ENCODE results near the gene TAS2R9. TPM values are rescaled to one million over a fixed set of nuclear protein-coding genes. Genes with fewer than 3 reads are reported as not detected.
"Not testable (repeated sequence)": the region's sequence is repeated elsewhere in the genome, so short reads cannot be mapped to it uniquely, and the experiment has no call there.

TAS2R9 gene
- total and polyA plus RNA-seq, 9 donors, result not detected

DNA sequence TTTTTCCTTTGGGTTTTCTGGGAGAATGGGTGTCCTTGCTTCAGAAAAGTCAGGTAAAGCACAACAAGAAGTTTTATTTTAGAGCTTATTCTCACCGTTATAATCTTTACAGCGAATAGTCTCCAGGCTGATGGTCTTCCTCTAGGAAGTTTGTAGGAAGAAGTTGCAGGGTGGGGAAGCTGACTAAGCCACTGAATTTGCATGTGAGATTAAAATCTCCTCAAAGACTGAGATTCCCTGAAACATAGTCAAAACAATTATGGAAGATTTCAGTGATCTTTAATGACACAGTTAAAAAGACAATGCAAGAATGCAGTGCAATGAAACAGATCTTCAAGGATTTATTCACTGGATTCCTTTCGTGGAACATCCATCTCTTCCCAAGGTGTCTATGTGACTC, 15.0 kb upstream of the TAS2R9 start:
- 100% methylated on average over 1 of the region's 3 CpGs for WGBS (ENCODE audit: insufficient coverage)
- H3K4me1 ChIP-seq (ENCODE audit: control insufficient read depth, insufficient read depth, low read length), result no peaks in the 10 kb centered on the region
- no peaks in the 10 kb centered on the region for H3K27me3 ChIP-seq (ENCODE audit: control insufficient read depth, insufficient read depth, low read length)
- H3K36me3 ChIP-seq (ENCODE audit: control insufficient read depth, insufficient read depth, low read length), result no peaks in the 10 kb centered on the region
- no peak overlapping the region for H3K27ac ChIP-seq (ENCODE audit: low read length)
- H3K4me3 ChIP-seq (ENCODE audit: low read length), result no peak overlapping the region
- H3K9me3 ChIP-seq (replicated peaks; ENCODE audit: control insufficient read depth, low read depth, low read length), result no peaks in the 10 kb centered on the region
- DNase-seq, result no peak

DNA sequence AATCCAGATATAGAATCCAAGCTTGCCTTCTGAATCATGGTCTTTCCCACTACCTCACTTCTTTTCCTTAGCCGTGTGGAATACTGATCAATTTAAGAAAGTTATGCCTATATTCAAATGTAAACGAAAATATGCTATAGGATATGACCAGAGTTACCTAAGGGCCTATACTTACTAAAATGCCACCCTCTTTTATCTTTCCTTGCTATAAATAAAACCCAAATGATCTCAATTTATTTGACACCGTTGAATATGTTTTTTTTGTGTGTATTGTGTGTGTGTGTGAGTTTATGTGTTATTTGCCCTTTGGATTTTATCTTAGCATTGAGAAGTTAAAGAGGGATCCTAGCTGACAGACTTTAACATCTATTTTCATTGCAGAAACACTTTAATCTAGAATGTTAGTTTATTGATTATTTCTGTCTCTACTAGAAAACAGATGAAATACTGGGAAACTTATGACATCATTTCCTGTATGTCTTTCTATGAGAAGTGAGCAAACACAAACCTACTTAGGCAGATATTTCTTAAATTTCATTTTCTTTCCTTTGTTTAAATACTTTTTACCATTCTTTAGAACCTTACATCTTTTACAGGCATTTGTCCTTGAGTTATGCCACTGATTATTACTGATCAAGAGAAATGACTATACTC, 2.0 kb upstream of the TAS2R9 start:
- no peak for DNase-seq
- WGBS (ENCODE audit: insufficient coverage), result no CpG with 5 or more reads among the region's 3 CpGs
- H3K4me1 ChIP-seq (ENCODE audit: control insufficient read depth, insufficient read depth, low read length), result no peaks in the 10 kb centered on the region
- no peak overlapping the region for H3K27ac ChIP-seq (ENCODE audit: low read length)
- no peak overlapping the region for H3K4me3 ChIP-seq (ENCODE audit: low read length)
- no peaks in the 10 kb centered on the region for H3K36me3 ChIP-seq (ENCODE audit: control insufficient read depth, insufficient read depth, low read length)
- no peaks in the 10 kb centered on the region for H3K9me3 ChIP-seq (replicated peaks; ENCODE audit: control insufficient read depth, low read depth, low read length)
- H3K27me3 ChIP-seq (ENCODE audit: control insufficient read depth, insufficient read depth, low read length), result no peaks in the 10 kb centered on the region

DNA sequence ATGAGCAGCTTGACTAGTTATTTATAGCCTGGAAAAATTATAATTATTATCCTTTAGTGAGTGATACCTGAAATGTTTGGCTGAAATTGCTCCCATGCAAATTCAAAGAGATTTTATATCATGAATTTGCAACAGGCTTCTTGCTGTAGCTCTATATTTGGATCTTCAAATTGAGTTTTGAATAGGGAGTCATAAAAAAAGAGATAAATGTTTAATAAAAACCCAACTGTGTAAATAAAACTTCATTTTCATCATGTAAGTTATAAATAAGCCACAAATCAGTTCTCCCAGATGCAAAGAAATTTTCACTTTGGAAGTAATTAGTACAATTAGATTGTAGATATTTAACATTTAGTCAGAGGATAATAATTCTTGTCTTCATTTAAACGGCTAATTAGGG, 2.8 kb downstream of the TAS2R9 start, which contains the start of gene TAS2R8:
TSS of gene TAS2R8 (minus strand) at position 101 of the 400 bp plus-strand sequence. CDS start 306 bp downstream, outside the sequence.
- Histone ChIP-seq H3K36me3 (ENCODE audit: control insufficient read depth, insufficient read depth, low read length) (no peaks in the 10 kb centered on the region), H3K4me3 (ENCODE audit: low read length) (no peak within 1 kb of the TSS), H3K9me3 (replicated peaks; ENCODE audit: control insufficient read depth, low read depth, low read length) (no peaks in the 10 kb centered on the region), H3K27ac (ENCODE audit: low read length) (no peak within 1 kb of the TSS), H3K27me3 (ENCODE audit: control insufficient read depth, insufficient read depth, low read length) (no peaks in the 10 kb centered on the region), H3K4me1 (ENCODE audit: control insufficient read depth, insufficient read depth, low read length) (no peaks in the 10 kb centered on the region)
- no CpG with 5 or more reads among the region's 1 CpG for WGBS (ENCODE audit: insufficient coverage)
- DNase-seq, result no peak

DNA sequence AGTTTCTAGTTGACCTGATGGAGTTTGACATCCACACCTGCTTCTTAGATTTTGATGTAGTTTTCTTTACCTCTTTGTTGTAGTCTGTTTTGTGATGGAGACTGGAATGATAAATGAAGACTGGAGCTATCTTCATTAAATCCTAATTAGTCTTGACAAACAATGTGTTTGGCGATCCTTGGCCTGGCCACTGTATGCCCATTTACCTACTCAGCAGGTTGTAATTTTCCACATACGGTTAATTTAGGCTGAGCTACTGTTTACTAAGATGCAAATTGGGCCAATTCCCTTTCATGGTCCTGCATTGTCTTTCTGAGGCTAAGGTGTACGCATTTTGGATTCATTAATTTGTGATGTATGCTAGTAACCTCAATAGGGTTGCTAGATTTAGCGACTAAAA, 7.4 kb downstream of the TAS2R9 start, which contains the start of gene TAS2R7:
TSS of gene TAS2R7 (minus strand) at position 41 of the 400 bp plus-strand sequence. CDS start 57 bp downstream, outside the sequence.
- WGBS (ENCODE audit: insufficient coverage), result no CpG with 5 or more reads among the region's 4 CpGs
- DNase-seq, result no peak
- no peak within 1 kb of the TSS for H3K4me3 ChIP-seq (ENCODE audit: low read length)
- H3K27me3 ChIP-seq (ENCODE audit: control insufficient read depth, insufficient read depth, low read length), result no peaks in the 10 kb centered on the region
- H3K9me3 ChIP-seq (replicated peaks; ENCODE audit: control insufficient read depth, low read depth, low read length), result no peaks in the 10 kb centered on the region
- H3K27ac ChIP-seq (ENCODE audit: low read length), result no peak within 1 kb of the TSS
- H3K4me1 ChIP-seq (ENCODE audit: control insufficient read depth, insufficient read depth, low read length), result no peaks in the 10 kb centered on the region
- no peaks in the 10 kb centered on the region for H3K36me3 ChIP-seq (ENCODE audit: control insufficient read depth, insufficient read depth, low read length)

DNA sequence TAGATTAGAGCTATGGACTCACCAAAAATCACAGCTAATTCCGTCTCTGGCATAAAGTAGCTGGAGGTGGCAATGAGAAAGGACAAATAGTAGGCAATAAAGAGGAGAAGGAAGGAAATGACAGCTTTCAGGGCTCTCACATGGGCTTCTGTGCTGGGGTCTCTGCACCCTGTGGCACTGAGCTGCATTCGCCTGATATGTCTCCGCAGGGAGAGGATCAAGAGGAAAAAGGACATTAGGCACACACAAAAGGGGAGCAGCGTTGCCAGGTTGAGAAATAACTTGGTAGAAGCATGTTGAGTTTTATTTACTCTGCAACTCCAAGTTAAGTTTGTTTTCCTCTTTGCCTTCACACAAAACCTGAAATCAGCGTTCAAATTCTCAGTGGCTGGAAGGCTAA, 8.2 kb downstream of the TAS2R9 start:
- no peaks in the 10 kb centered on the region for H3K27me3 ChIP-seq (ENCODE audit: control insufficient read depth, insufficient read depth, low read length)
- no peak overlapping the region for H3K27ac ChIP-seq (ENCODE audit: low read length)
- no peaks in the 10 kb centered on the region for H3K9me3 ChIP-seq (replicated peaks; ENCODE audit: control insufficient read depth, low read depth, low read length)
- no peak overlapping the region for H3K4me3 ChIP-seq (ENCODE audit: low read length)
- no peaks in the 10 kb centered on the region for H3K36me3 ChIP-seq (ENCODE audit: control insufficient read depth, insufficient read depth, low read length)
- DNase-seq, result no peak
- 60% methylated on average over 2 of the region's 5 CpGs for WGBS (ENCODE audit: insufficient coverage)
- no peaks in the 10 kb centered on the region for H3K4me1 ChIP-seq (ENCODE audit: control insufficient read depth, insufficient read depth, low read length)

DNA sequence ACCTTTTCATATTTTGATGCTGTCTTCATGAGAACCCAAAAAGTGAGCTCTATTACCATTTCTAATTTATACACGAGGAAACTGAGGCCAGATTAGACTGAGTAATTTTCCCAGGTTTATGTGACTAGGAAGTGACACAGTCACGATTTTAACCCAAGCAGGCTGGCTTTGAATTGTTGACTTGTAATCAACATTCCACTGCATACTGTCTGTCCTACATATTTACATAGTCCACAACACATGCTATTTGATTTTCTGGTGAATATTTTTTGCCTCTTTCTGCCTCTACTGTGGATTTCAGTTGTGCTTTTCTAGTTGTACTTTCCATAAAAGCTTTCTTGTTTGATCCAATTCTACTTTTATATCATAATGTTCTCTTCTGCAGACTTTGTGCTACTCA, 15.7 kb downstream of the TAS2R9 start:
- H3K9me3 ChIP-seq (replicated peaks; ENCODE audit: control insufficient read depth, low read depth, low read length), result no peaks in the 10 kb centered on the region
- H3K27ac ChIP-seq (ENCODE audit: low read length), result no peak overlapping the region
- no peaks in the 10 kb centered on the region for H3K27me3 ChIP-seq (ENCODE audit: control insufficient read depth, insufficient read depth, low read length)
- no peak for DNase-seq
- no peaks in the 10 kb centered on the region for H3K4me1 ChIP-seq (ENCODE audit: control insufficient read depth, insufficient read depth, low read length)
- H3K4me3 ChIP-seq (ENCODE audit: low read length), result no peak overlapping the region
- no CpG with 5 or more reads among the region's 2 CpGs for WGBS (ENCODE audit: insufficient coverage)
- H3K36me3 ChIP-seq (ENCODE audit: control insufficient read depth, insufficient read depth, low read length), result no peaks in the 10 kb centered on the region

DNA sequence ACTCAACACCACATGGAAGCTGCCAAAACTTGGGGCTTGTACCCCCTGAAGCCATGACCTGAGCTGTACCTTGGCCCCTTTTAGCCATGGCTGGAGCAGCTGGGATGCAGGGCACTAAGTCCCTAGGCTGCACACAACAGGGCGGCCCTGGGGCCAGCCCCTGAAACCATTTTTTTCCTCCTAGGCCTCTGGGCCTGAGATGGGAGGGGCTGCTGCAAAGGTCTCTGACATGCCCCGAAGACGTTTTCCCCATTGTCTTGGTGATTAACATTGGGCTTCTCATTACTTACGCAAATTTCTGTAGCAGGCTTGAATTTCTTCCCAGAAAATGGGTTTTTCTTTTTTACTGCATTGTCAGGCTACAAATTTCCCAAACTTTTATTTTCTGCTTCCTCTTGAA, 18.2 kb downstream of the TAS2R9 start:
- H3K27me3 ChIP-seq (ENCODE audit: control insufficient read depth, insufficient read depth, low read length); H3K4me3 ChIP-seq (ENCODE audit: low read length); H3K27ac ChIP-seq (ENCODE audit: low read length); H3K36me3 ChIP-seq (ENCODE audit: control insufficient read depth, insufficient read depth, low read length); H3K4me1 ChIP-seq (ENCODE audit: control insufficient read depth, insufficient read depth, low read length); DNase-seq; H3K9me3 ChIP-seq (replicated peaks; ENCODE audit: control insufficient read depth, low read depth, low read length): not testable (repeated sequence)
- WGBS (ENCODE audit: insufficient coverage), result 76% methylated on average over 4 of the region's 4 CpGs

DNA sequence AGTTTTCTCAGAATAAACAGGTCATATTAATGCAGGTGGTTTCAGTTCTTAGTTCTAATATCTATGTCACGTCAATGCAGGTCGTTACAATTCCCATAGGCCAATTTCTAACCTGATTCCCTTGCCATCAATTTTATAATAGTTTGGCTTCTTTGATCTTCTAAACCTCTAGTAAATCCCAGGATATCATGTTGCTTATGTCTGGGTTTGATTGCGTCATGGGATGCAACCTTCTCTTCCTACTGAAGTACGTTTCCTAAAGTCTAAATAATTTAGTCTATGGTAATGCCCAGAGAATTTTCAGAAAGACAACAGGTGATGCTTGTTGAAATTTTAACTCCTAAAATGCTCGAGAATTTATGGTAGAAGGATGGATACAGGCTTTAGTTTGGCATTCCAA, 26.7 kb downstream of the TAS2R9 start:
- no peaks in the 10 kb centered on the region for H3K36me3 ChIP-seq (ENCODE audit: control insufficient read depth, insufficient read depth, low read length)
- H3K4me1 ChIP-seq (ENCODE audit: control insufficient read depth, insufficient read depth, low read length), result no peaks in the 10 kb centered on the region
- no peak overlapping the region for H3K27ac ChIP-seq (ENCODE audit: low read length)
- no peak for DNase-seq
- H3K27me3 ChIP-seq (ENCODE audit: control insufficient read depth, insufficient read depth, low read length), result no peaks in the 10 kb centered on the region
- H3K4me3 ChIP-seq (ENCODE audit: low read length), result no peak overlapping the region
- H3K9me3 ChIP-seq (replicated peaks; ENCODE audit: control insufficient read depth, low read depth, low read length), result no peaks in the 10 kb centered on the region
- WGBS (ENCODE audit: insufficient coverage), result no CpG with 5 or more reads among the region's 5 CpGs

DNA sequence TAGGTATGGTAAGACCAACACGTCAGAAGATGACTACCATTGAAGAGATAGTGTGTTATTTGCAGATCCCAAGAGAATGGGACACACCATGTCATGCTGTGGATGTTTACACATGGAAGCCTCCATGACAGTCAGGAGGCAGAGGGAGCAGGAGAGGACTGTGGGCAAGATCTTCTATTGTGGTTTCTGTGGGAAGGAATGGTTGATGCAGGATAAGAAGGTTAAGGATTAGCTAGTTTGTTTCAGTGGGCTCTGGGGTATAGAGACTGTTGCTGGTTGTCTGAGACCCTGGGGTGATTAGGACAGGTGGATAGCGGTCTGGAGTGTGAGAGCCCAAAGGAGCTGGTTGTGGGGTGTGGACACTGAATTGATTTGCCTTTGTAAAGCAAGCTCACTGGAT, 30.9 kb downstream of the TAS2R9 start:
- WGBS (ENCODE audit: insufficient coverage), result 78% methylated on average over 1 of the region's 2 CpGs
- no peaks in the 10 kb centered on the region for H3K27me3 ChIP-seq (ENCODE audit: control insufficient read depth, insufficient read depth, low read length)
- no peaks in the 10 kb centered on the region for H3K9me3 ChIP-seq (replicated peaks; ENCODE audit: control insufficient read depth, low read depth, low read length)
- no peaks in the 10 kb centered on the region for H3K36me3 ChIP-seq (ENCODE audit: control insufficient read depth, insufficient read depth, low read length)
- H3K4me3 ChIP-seq (ENCODE audit: low read length), result no peak overlapping the region
- no peaks in the 10 kb centered on the region for H3K4me1 ChIP-seq (ENCODE audit: control insufficient read depth, insufficient read depth, low read length)
- no peak for DNase-seq
- no peak overlapping the region for H3K27ac ChIP-seq (ENCODE audit: low read length)

DNA sequence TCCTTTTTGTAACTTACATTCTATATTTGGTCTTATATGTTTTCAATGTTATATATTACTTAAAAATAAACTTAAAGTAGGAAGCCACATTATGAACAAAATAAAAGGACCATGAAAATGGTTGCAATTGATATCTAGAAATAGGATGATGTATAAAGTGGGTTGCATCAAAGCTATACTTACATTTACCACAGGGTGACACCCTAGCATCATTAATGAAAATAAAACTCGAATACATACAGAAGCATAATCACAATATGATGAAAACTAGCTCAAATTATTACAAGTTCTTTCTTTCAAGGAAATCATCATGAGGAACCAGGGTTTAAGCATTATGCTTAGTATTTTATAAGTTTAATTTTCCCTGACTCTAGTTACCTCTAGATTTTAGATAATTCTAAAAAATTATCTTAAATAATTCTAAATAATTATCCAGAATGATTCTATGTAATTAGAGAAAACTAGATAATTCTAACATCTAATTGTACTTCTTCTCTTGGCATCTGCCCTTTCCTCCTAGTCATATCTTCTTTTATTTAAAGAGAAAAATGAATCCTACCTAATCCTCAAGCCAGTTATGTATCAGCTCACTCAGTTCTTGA, 38.7 kb downstream of the TAS2R9 start:
- Histone ChIP-seq H3K27ac (ENCODE audit: low read length) (no peak overlapping the region), H3K4me3 (ENCODE audit: low read length) (no peak overlapping the region), H3K27me3 (ENCODE audit: control insufficient read depth, insufficient read depth, low read length) (no peaks in the 10 kb centered on the region), H3K9me3 (replicated peaks; ENCODE audit: control insufficient read depth, low read depth, low read length) (no peaks in the 10 kb centered on the region), H3K4me1 (ENCODE audit: control insufficient read depth, insufficient read depth, low read length) (no peaks in the 10 kb centered on the region), H3K36me3 (ENCODE audit: control insufficient read depth, insufficient read depth, low read length) (no peaks in the 10 kb centered on the region)
- DNase-seq, result peak; percentile 50
- no CpG with 5 or more reads among the region's 1 CpG for WGBS (ENCODE audit: insufficient coverage)
